ENCODE measurements around the gene CROT.
A peak's percentile ranks its signal among the peaks of the same experiment; 100 is the strongest.

CROT gene

GRCh38 chr7:87341441-87341840 is 4.0 kb upstream of the CROT start:
- no peak for DNase-seq (ENCODE audit: low spot score)

- DNase-seq (ENCODE audit: low spot score), result no peak
Observed at GRCh38 chr7:87342231-87342630, 3.2 kb upstream of the CROT start.

DNA sequence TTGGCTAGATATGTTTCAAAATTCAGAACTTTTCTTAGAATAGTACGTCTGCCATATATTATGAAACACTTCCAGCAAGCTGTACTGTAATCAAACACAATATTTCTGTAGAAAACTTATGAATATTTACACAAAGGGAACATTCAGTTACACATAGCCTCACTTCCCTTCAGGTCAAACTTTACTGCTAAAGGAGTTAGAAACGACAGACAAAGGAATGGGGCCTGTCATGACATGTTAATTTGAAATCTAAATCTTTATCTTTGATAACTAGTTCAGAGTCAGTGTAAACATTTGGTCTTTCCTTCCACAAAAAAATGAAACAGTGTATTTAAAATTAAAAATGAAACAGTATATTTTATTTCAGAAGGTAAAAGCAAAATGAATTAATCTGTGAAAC is 1.0 kb upstream of the CROT start:
- no peak for DNase-seq (ENCODE audit: low spot score)

- DNase-seq (ENCODE audit: low spot score), result peak; percentile 9
Observed at GRCh38 chr7:87345962-87346371, 503 bp downstream of the CROT start.

DNA sequence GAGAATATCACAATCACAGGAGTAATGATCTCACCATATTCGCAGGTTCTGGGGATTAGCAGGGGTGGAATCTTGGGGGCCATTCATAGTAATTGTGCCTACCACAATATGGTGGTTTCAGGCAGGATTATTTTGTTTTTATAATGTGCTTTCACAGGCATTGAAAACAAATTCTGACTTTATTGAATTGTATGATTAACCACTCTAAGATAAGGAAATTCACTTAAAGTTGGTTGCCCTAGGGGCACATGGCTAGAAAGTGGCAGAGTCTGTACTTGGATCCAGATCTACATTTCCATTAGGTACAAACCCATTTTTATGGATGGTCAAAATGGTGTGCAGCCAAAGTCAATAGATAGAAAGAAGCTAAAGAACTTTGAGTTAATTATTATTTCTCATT is 1.7 kb downstream of the CROT start:
- DNase-seq (ENCODE audit: low spot score), result no peak

GRCh38 chr7:87347664-87348063 is 2.2 kb downstream of the CROT start:
- DNase-seq (ENCODE audit: low spot score), result no peak

DNA sequence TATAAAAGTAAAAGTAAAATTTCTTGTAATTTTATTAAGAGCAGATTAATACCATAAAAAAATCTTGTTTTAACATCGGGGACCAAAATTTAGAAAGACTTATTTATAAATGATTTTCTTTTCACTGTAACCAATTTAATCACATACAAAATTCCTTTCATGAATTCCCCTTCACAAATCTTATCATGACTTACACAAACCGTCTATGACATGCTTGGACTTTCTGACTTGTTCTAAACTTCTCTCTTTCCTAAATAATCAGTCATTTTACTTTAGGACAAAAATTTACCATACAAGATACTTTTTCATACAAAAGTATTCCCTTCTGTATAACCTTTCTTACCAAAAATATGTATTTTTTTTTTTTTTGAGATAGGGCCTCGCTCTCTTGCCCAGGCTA is 9.3 kb downstream of the CROT start:
- DNase-seq (ENCODE audit: low spot score), result no peak

- DNase-seq (ENCODE audit: low spot score), result no peak
Observed at GRCh38 chr7:87356448-87356847, 11.0 kb downstream of the CROT start.

DNA sequence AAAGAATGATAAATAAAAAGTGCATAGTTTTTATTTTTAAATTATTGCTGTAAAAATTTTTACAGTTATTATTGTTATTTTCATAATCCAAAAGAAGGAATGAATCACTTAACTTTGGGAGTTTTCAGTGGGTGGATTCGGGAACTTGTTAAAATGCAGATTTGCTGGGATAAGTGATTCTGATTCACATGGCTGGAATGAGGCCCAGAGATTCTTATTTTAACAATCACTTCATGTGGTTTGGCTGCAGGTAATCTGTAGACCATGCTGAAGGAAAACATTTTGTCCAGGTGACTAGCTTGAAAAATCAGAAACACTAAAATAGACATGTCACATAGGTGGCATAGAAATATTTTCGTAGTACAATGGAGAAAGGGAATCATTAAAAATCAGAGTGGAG is 13.9 kb downstream of the CROT start:
- peak; percentile 34 for DNase-seq (ENCODE audit: low spot score)

DNA sequence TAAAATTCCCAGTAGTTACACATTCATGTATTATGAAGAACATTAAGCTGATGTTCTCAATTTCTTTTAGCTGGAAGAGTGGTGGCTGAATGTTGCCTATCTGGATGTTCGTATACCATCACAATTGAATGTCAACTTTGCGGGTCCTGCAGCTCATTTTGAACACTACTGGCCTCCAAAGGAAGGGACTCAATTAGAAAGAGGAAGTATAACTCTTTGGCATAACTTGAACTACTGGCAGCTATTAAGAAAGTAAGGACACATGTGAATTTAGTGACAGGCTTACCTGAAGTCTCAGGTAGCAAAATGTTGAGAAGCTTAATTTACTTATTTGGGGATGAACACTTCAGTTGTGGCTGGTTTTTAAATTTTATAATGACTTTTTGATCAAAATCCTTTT is 15.9 kb downstream of the CROT start:
- no peak for DNase-seq (ENCODE audit: low spot score)

DNA sequence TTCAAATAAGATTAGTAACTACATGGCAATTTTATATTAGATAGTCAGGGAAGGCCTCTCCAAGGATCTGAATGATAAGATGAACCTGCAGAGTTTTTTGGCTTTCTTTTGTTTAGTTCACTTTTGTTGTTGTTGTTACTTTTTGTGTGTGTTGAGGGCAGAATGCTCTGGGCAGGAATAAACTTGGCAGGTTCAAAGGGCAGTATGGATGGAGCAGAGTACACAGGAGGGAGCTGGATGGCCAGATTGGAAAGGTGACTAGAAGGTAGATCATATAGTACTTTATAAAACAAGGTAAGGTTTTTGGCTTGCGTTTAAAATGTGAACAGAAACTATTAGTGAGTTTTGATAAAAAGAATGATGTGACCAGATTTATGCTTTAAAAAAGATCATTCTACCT is 17.9 kb downstream of the CROT start:
- DNase-seq (ENCODE audit: low spot score), result no peak

DNA sequence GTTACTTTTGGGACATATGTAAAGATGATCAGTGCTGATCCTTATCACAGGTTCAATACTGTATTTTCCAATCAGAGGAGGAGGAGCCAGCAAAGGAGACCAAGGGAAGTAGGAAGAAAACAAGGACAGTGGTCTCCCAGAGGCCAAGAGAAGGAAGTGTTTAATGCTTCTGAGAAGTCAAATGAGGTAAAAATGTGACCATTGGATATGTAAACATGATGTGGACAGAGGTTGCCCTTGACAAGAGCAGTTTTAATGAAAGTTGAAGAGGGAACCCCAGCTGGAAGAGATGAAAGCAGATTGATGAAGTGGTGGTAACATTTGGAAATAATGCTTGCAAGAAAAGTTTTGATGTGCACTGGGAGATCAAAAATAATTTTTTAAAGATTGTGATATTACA is 18.8 kb downstream of the CROT start:
- DNase-seq (ENCODE audit: low spot score), result no peak

GRCh38 chr7:87369216-87369615 is 23.8 kb downstream of the CROT start:
- no peak for DNase-seq (ENCODE audit: low spot score)

GRCh38 chr7:87370660-87371180 is 25.3 kb downstream of the CROT start:
- DNase-seq (ENCODE audit: low spot score), result no peak

- DNase-seq (ENCODE audit: low spot score), result no peak
Observed at GRCh38 chr7:87375662-87376435, 30.4 kb downstream of the CROT start.

- no peak for DNase-seq (ENCODE audit: low spot score)
Observed at GRCh38 chr7:87380905-87381304, 35.4 kb downstream of the CROT start.

DNA sequence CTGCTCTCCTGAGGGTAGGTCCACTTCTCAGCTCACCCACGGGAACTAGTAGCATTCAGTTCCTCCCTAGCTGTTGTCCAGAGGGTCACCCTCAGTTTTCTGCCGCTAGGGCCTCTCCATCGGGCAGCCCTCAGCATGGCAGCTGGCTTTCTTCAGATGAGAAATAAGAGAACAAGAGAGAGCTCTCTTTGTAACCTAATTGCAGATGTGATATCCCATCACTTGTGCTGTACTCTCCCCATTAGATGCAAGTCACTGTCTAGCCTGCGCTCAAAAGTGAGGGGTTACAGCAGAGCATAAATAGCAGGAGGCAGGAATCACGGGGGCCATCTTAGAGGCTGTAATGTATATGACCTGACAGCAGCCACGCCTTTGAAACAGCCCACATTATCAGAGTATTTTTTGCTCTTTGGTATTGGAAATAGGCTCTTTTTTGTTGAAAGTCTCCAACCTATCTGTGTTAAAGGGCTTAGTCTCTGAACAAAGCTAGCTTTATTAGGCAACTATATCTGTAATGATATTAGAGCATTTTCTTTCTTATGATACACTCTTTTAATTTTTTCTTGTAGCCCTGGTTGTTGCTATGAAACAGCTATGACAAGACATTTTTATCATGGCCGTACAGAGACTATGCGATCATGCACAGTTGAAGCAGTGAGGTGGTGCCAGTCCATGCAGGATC is 45.7 kb downstream of the CROT start:
- no peak for DNase-seq (ENCODE audit: low spot score)

GRCh38 chr7:87395442-87396020 is 50.1 kb downstream of the CROT start:
- DNase-seq (ENCODE audit: low spot score), result no peak

DNA sequence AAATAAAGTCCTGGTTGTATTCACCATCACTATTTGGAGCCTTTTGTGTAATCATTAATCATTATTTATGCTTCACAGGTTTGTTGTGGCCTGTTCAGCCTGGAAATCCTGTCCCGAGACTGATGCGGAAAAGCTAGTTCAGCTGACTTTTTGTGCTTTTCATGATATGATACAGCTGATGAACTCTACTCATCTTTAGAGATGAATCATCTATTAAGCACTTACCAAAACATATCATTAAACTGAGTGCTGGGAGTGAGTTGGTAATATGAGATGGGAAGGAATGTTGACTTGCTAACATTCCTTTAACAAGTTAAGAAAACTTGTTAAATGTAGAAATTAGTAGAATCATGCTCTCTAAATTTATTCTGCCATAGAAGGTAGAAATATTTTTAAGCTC is 53.0 kb downstream of the CROT start:
- peak; percentile 44 for DNase-seq (ENCODE audit: low spot score)

- no peak for DNase-seq (ENCODE audit: low spot score)
Observed at GRCh38 chr7:87404674-87405073, 59.2 kb downstream of the CROT start.

- peak; percentile 15 for DNase-seq (ENCODE audit: low spot score)
Observed at GRCh38 chr7:87411186-87411585, 65.7 kb downstream of the CROT start.

GRCh38 chr7:87413029-87413428 is 67.6 kb downstream of the CROT start:
- peak; percentile 14 for DNase-seq (ENCODE audit: low spot score)
